Cardiac fibroblast (primary cell): ENCODE results near the gene HS3ST4.
A peak's percentile ranks its signal among the peaks of the same experiment; 100 is the strongest.

ENCODE experiments used
- DNase-seq, 2 donors: peaks; one replicate each; pipeline versions ENCODE4 v3.0.0 to v3.0.0-alpha.2; 2010; ENCODE audit warnings: low read depth in 2 of 2
- H3K4me3 ChIP-seq, 2 donors: replicated peaks in 1 of 2; 1 replicate in 1 of 2; 2 replicates in 1 of 2; pipeline ENCODE4 v1.5.1; 2011; ENCODE audit warnings: low read depth in 2 of 2, low read length in 2 of 2, mild to moderate bottlenecking in 2 of 2, moderate library complexity in 1 of 2
- CTCF ChIP-seq: IDR thresholded peaks from one replicate; pipeline ENCODE4 v1.5.1; 2011; ENCODE audit warnings: low read depth, mild to moderate bottlenecking, low read length, inconsistent platforms

The HS3ST4 gene

GRCh38 chr16:25916037-25916436 lies 224.3 kb downstream of the HS3ST4 start:
- no peak overlapping the region for H3K4me3 ChIP-seq
- no peak for TF ChIP-seq CTCF
- no peak for DNase-seq

- DNase-seq = no peak
- no peak for TF ChIP-seq CTCF
- no peak overlapping the region for H3K4me3 ChIP-seq
Measured at GRCh38 chr16:25922438-25922837, 230.7 kb downstream of the HS3ST4 start.

- no peak for DNase-seq
- no peak overlapping the region for H3K4me3 ChIP-seq
- no peak for TF ChIP-seq CTCF
Measured at GRCh38 chr16:25925421-25925820, 233.7 kb downstream of the HS3ST4 start.

GRCh38 chr16:25931473-25932035 lies 239.8 kb downstream of the HS3ST4 start:
- TF ChIP-seq CTCF = no peak
- DNase-seq = no peak
- H3K4me3 ChIP-seq = no peak overlapping the region

- no peak overlapping the region for H3K4me3 ChIP-seq
- TF ChIP-seq CTCF = no peak
- DNase-seq = peak in 1 of 2 donors; percentile 5
Measured at GRCh38 chr16:25941800-25942499, 250.2 kb downstream of the HS3ST4 start.

- TF ChIP-seq CTCF = no peak
- no peak overlapping the region for H3K4me3 ChIP-seq
- DNase-seq = no peak
Measured at GRCh38 chr16:25950586-25951281, 259.0 kb downstream of the HS3ST4 start.
